ENCODE results near the gene NEXN. TPM values are rescaled to one million over a fixed set of nuclear protein-coding genes. Genes with fewer than 3 reads are reported as not detected.

NEXN gene
- total and polyA plus RNA-seq, 2 of the 13 experiments (the other 11 are each of a cell fraction or from before 2014, with no cell fraction given) = 0.07 to 0.97 TPM

DNA sequence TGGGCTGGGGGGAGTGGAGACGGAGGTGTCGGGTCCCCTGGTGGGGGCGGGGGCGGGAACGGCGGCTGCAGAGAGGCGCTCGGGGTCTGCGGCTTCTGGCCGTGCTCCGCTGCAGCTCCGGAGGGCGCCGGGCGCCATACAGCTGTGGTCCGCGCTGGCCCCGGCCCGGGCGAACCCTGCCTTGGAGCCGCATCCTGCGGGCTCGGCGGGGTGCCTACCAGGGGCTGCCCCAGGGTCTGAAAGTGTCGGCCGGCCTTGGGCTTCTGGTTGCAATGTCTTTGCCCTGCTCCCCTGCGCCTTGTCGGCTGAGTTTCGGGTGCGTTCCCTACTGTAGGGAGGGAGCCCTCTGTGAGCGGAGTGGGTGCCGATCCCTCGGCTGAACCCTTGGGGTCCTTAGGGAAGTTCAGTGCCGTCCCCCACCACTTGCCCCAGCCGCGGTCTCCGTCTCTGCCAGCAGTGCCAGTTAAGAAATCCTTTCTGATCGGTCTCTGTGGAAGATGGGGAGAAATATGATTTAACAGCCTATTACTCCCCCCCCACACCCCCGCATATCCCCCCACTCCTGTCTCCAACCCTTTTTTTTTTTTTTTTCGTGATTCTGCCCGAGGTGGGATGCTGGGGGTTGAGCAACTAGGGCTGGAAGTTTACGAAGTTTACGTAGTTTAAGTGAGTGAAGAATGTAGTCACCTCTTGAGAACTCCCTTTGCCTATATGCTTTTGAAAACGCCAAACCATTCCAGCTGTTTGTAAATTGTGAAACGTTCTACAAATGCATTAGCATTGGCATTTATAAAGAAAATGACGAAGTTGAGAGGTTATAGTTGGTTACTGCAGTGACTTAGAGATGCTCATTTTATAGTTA lies 588 bp downstream of the NEXN start (continued):
- TF ChIP-seq MAFF (IDR thresholded peaks at IDR 0.05; ENCODE audit: low read depth, low read length) = no peak
- TF ChIP-seq, protein P1, sequence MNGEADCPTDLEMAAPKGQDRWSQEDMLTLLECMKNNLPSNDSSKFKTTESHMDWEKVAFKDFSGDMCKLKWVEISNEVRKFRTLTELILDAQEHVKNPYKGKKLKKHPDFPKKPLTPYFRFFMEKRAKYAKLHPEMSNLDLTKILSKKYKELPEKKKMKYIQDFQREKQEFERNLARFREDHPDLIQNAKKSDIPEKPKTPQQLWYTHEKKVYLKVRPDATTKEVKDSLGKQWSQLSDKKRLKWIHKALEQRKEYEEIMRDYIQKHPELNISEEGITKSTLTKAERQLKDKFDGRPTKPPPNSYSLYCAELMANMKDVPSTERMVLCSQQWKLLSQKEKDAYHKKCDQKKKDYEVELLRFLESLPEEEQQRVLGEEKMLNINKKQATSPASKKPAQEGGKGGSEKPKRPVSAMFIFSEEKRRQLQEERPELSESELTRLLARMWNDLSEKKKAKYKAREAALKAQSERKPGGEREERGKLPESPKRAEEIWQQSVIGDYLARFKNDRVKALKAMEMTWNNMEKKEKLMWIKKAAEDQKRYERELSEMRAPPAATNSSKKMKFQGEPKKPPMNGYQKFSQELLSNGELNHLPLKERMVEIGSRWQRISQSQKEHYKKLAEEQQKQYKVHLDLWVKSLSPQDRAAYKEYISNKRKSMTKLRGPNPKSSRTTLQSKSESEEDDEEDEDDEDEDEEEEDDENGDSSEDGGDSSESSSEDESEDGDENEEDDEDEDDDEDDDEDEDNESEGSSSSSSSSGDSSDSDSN (CRISPR knock-in tag; IDR thresholded peaks at IDR 0.05) = peak; percentile 72
- TF ChIP-seq, protein P2, sequence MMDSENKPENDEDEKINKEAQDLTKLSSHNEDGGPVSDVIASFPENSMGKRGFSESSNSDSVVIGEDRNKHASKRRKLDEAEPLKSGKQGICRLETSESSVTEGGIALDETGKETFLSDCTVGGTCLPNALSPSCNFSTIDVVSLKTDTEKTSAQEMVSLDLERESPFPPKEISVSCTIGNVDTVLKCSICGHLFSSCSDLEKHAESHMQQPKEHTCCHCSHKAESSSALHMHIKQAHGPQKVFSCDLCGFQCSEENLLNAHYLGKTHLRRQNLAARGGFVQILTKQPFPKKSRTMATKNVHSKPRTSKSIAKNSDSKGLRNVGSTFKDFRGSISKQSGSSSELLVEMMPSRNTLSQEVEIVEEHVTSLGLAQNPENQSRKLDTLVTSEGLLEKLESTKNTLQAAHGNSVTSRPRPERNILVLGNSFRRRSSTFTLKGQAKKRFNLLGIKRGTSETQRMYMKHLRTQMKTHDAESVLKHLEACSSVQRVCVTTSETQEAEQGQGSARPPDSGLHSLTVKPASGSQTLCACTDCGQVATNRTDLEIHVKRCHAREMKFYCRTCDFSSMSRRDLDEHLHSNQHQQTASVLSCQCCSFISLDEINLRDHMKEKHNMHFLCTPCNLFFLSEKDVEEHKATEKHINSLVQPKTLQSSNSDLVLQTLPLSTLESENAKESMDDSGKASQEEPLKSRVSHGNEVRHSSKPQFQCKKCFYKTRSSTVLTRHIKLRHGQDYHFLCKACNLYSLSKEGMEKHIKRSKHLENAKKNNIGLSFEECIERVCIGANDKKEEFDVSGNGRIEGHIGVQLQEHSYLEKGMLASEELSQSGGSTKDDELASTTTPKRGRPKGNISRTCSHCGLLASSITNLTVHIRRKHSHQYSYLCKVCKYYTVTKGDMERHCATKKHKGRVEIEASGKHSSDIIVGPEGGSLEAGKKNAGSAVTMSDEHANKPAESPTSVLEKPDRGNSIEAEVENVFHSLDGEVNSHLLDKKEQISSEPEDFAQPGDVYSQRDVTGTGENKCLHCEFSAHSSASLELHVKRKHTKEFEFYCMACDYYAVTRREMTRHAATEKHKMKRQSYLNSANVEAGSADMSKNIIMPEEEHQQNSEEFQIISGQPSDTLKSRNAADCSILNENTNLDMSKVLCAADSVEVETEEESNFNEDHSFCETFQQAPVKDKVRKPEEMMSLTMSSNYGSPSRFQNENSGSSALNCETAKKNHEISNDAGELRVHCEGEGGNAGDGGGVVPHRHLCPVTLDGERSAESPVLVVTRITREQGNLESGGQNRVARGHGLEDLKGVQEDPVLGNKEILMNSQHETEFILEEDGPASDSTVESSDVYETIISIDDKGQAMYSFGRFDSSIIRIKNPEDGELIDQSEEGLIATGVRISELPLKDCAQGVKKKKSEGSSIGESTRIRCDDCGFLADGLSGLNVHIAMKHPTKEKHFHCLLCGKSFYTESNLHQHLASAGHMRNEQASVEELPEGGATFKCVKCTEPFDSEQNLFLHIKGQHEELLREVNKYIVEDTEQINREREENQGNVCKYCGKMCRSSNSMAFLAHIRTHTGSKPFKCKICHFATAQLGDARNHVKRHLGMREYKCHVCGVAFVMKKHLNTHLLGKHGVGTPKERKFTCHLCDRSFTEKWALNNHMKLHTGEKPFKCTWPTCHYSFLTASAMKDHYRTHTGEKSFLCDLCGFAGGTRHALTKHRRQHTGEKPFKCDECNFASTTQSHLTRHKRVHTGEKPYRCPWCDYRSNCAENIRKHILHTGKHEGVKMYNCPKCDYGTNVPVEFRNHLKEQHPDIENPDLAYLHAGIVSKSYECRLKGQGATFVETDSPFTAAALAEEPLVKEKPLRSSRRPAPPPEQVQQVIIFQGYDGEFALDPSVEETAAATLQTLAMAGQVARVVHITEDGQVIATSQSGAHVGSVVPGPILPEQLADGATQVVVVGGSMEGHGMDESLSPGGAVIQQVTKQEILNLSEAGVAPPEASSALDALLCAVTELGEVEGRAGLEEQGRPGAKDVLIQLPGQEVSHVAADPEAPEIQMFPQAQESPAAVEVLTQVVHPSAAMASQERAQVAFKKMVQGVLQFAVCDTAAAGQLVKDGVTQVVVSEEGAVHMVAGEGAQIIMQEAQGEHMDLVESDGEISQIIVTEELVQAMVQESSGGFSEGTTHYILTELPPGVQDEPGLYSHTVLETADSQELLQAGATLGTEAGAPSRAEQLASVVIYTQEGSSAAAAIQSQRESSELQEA (CRISPR knock-in tag; IDR thresholded peaks at IDR 0.05; ENCODE audit: not compliant biosample characterization) = no peak
- TF ChIP-seq, protein P3, sequence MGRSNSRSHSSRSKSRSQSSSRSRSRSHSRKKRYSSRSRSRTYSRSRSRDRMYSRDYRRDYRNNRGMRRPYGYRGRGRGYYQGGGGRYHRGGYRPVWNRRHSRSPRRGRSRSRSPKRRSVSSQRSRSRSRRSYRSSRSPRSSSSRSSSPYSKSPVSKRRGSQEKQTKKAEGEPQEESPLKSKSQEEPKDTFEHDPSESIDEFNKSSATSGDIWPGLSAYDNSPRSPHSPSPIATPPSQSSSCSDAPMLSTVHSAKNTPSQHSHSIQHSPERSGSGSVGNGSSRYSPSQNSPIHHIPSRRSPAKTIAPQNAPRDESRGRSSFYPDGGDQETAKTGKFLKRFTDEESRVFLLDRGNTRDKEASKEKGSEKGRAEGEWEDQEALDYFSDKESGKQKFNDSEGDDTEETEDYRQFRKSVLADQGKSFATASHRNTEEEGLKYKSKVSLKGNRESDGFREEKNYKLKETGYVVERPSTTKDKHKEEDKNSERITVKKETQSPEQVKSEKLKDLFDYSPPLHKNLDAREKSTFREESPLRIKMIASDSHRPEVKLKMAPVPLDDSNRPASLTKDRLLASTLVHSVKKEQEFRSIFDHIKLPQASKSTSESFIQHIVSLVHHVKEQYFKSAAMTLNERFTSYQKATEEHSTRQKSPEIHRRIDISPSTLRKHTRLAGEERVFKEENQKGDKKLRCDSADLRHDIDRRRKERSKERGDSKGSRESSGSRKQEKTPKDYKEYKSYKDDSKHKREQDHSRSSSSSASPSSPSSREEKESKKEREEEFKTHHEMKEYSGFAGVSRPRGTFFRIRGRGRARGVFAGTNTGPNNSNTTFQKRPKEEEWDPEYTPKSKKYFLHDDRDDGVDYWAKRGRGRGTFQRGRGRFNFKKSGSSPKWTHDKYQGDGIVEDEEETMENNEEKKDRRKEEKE (IDR thresholded peaks at IDR 0.05) = no peak
- TF ChIP-seq, protein P4, sequence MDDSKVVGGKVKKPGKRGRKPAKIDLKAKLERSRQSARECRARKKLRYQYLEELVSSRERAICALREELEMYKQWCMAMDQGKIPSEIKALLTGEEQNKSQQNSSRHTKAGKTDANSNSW (CRISPR knock-in tag; IDR thresholded peaks at IDR 0.05; ENCODE audit: borderline replicate concordance) = no peak
- no peak for TF ChIP-seq ZFAT (CRISPR knock-in tag; conservative IDR thresholded peaks at IDR 0.05)
- no peak for TF ChIP-seq ZNF83 (CRISPR knock-in tag; IDR thresholded peaks at IDR 0.05; ENCODE audit: borderline replicate concordance)
- TF ChIP-seq, protein P5, sequence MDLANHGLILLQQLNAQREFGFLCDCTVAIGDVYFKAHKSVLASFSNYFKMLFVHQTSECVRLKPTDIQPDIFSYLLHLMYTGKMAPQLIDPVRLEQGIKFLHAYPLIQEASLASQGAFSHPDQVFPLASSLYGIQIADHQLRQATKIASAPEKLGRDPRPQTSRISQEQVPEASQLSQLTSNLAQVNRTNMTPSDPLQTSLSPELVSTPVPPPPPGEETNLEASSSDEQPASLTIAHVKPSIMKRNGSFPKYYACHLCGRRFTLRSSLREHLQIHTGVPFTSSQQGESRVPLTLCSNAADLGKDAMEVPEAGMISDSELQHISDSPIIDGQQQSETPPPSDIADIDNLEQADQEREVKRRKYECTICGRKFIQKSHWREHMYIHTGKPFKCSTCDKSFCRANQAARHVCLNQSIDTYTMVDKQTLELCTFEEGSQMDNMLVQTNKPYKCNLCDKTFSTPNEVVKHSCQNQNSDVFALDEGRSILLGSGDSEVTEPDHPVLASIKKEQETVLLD (CRISPR knock-in tag; IDR thresholded peaks at IDR 0.05; ENCODE audit: low read depth) = no peak
- no peak for TF ChIP-seq KLF16 (CRISPR knock-in tag; IDR thresholded peaks at IDR 0.05)
- TF ChIP-seq HDAC2 (CRISPR knock-in tag; IDR thresholded peaks at IDR 0.05) = no peak

All from HepG2 (cell line).